Mammary epithelial cell (primary cell): ENCODE measurements around the gene USH2A.

Experiments used
- CTCF ChIP-seq, 2 donors: IDR thresholded peaks in 1 of 2; conservative IDR thresholded peaks in 1 of 2; 2 replicates each; pipeline ENCODE4 v1.5.1; 2011 to 2012; ENCODE audit warnings: inconsistent platforms in 2 of 2, low read length in 2 of 2, mild to moderate bottlenecking in 2 of 2, control low read depth in 1 of 2, low read depth in 1 of 2; ENCODE audit not compliant: insufficient read depth in 1 of 2; ENCODE audit errors: extremely low read depth in 1 of 2
- EZH2 ChIP-seq: IDR thresholded peaks from 2 replicates; pipeline ENCODE4 v1.6.1; 2012; ENCODE audit warnings: low read length, inconsistent platforms, borderline replicate concordance

GRCh38 chr1:216119600-216119999 is 303.6 kb downstream of the USH2A start:
- TF ChIP-seq CTCF (conservative IDR thresholded peaks at IDR 0.05 in 1 of 2, IDR thresholded peaks at IDR 0.05 in 1 of 2; ENCODE audit: extremely low read depth in 1 of 2, insufficient read depth in 1 of 2, low read depth in 1 of 2, low read length in 2 of 2): peak; percentile 62 to 76
- TF ChIP-seq EZH2: no peak
